GM21576 (cell line): ENCODE results near the gene DHX34.
"Not testable (repeated sequence)": the region's sequence is repeated elsewhere in the genome, so short reads cannot be mapped to it uniquely, and the experiment has no call there.

Source experiments
- ATAC-seq: cut with Tn5 transposase; IDR thresholded peaks from one replicate; pipeline ENCODE4 v1.9.1; 2021; ENCODE audit warnings: mild to moderate bottlenecking, moderate library complexity; ENCODE audit not compliant: unreplicated experiment

Gene DHX34

DNA sequence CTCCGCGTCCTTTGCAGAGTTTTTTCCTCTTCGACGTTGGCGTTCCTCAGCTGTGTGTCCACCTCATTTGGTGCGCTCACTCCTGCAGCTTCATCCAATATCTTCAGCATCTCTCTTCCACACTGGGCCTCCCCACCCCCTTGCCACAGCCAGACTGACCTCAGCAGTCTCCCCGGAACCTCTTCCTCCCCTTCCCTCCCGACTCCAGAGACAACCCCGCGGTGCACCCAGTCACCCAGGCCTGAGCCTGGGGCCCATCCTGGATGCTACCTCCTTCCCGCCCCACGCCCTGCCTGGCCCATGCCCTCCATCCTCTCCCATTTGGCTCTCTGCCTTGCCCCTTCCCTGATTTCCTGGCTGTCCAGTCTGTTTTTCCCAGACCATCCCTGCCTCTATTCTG lies 25.2 kb upstream of the DHX34 start:
- ATAC-seq: no peak

GRCh38 chr19:47324502-47324901 lies 24.6 kb upstream of the DHX34 start:
- no peak for ATAC-seq

DNA sequence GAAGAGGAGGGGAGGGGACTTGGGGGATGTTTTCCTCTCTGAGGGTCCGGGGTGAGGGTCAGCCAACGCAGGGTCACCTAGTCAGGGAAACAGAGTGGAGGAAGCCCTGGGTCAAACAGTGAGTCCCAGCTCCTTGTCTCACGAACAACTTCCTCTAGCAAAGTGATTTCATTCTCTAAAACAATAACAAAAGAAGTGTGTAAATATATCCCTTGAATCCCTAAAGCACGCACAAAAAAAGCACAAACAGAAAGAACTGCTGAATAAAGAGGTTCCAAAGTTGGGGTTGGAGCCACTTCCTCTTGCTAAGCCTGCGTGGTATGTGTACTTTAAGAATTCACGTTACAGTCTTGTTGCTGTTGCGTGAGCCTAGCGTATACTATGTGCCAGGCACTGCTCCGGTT lies 18.6 kb upstream of the DHX34 start:
- ATAC-seq: no peak

DNA sequence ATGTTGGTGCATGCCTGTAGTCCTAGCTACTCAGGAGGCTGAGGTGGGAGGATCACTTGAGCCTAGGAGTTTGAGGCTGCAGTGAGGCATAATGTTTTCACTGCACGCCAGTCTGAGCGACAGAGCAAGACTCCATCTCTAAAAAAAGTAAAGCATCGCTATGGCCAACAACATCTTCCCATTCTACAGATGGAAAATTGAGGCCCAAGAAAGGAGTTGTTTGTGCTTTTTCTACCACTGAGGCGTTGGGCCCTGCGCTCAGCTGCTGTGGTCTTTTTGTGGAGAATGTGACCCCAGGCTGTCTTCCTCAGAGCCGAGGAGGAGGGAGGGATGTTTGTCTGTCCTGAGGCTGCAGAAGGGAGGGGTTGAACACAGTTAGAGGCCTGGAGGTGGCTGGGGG lies 17.6 kb upstream of the DHX34 start:
- no peak for ATAC-seq

GRCh38 chr19:47331931-47332547 lies 17.1 kb upstream of the DHX34 start, which contains the start of gene C5AR2:
Gene C5AR2, plus strand, starts transcription at chr19:47332175. Its CDS starts 8,625 bp downstream, at chr19:47340800.
- no peak for ATAC-seq

GRCh38 chr19:47336765-47337718 lies 12.1 kb upstream of the DHX34 start:
- not testable (repeated sequence) for ATAC-seq

DNA sequence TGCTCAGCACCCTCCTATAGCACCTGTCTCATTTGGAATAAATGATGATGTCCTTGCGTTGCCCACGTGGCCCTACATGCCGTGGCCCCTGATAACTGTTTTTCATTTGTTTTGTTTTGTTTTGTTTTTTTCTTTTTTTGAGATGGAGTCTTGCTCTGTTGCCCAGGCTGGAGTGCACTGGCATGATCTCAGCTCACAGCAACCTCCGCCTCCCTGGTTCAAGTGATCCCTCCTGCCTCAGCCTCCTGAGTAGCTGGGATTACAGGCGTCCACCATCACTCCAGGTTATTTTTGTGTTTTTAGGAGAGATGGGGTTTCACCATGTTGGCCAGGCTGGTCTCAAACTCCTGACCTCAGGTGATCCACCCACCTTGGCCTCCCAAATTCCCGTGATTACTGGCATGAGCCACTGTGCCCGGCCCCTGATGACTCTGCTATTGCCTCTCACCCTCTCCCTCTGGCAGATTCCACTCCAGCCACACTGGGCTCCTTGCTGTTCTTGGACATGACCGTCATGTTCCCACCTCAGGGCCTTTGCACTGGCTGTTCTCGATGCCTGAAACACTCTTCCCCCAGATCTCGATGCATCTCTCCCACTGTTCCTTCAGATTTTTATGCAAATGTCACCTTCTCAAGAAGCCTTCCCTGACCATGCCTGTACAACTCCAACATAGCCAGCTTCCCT lies 9.8 kb upstream of the DHX34 start:
- no peak for ATAC-seq

DNA sequence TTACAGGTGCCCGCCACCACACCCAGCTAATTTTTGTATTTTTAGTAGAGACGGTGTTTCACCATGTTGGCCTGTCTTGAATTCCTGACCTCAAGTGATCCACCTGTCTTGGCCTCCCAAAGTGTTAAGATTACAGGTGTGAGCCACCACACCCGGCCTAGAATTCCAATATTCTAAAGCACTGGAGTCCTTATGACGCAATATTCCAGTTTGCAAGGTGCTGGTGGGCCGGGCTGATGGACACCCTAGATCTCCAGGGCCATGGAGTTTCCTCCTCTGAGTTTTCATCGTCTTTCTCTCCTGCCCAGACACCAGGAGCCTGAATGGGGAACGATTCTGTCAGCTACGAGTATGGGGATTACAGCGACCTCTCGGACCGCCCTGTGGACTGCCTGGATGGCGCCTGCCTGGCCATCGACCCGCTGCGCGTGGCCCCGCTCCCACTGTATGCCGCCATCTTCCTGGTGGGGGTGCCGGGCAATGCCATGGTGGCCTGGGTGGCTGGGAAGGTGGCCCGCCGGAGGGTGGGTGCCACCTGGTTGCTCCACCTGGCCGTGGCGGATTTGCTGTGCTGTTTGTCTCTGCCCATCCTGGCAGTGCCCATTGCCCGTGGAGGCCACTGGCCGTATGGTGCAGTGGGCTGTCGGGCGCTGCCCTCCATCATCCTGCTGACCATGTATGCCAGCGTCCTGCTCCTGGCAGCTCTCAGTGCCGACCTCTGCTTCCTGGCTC lies 8.5 kb upstream of the DHX34 start:
- no peak for ATAC-seq

- no peak for ATAC-seq
Observed at GRCh38 chr19:47341734-47342133, 7.4 kb upstream of the DHX34 start.

- no peak for ATAC-seq
Observed at GRCh38 chr19:47343194-47343802, 5.8 kb upstream of the DHX34 start.

GRCh38 chr19:47344425-47344824 lies 4.7 kb upstream of the DHX34 start:
- no peak for ATAC-seq

GRCh38 chr19:47346024-47346423 lies 3.1 kb upstream of the DHX34 start:
- not testable (repeated sequence) for ATAC-seq

DNA sequence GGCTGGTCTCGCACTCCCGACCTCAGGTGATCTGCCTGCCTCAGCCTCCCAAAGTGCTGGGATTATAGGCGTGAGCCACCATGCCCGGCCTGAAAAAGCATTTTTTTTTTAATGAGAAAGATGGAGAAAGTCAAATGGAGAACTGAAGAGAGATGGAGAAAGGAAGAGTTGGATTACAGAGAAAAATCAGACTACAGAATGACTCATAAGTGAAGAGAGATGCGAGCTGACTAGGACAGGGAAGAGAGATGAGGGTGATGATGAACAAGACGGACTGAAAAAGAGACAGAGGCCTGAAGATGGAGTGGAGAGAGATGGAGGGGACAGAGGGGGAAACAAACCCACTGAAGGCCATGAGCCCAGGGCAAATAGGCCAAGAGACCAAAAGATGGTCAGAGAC lies 1.5 kb downstream of the DHX34 start:
- ATAC-seq: no peak

- ATAC-seq: no peak
Observed at GRCh38 chr19:47351548-47351947, 2.4 kb downstream of the DHX34 start.

DNA sequence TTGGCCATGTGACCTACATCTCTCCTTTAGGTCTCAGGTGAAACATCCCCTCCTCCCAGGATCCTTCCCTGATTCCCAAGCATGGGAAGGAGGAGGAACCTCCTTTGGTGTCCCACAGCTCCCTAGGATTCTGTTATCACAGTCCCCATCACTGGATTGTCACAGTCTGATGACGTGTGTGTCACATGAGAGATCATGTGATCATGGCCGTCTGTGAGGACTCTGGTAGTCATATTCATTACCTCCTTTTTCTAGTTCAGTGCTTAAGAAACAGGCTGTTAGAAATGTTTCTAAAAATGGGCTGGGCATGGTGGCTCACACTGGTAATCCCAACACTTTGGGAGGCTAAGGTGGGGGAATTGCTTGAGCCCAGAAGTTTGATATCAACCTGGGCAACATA lies 3.0 kb downstream of the DHX34 start:
- ATAC-seq: no peak

GRCh38 chr19:47353307-47353712 lies 4.2 kb downstream of the DHX34 start:
- ATAC-seq: no peak

GRCh38 chr19:47356900-47357299 lies 7.8 kb downstream of the DHX34 start:
- ATAC-seq: no peak

GRCh38 chr19:47357788-47358680 lies 8.9 kb downstream of the DHX34 start:
- ATAC-seq: no peak

DNA sequence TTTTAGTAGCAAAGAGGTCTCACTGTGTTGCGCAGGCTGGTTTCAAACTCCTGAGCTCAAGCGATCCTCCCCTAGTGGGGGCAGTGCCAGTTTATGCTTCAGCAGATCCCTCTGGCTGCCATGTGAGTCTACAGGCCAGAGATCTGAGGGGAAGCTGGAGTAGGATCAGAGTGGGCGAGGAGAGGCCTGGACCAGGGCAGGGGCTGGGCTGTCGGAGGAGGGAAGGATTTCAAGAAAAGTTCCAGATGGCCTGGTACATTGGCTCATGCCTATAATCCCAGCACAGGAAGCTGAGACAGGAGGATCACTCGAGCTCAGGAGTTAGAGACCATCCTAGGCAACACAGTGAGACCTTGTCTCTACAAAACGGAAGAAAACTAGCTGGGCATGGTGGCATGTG lies 9.8 kb downstream of the DHX34 start:
- no peak for ATAC-seq
